ENCODE results near the gene BCORL1. TPM values are rescaled to one million over a fixed set of nuclear protein-coding genes. Genes with fewer than 3 reads are reported as not detected.
A peak's percentile ranks its signal among the peaks of the same experiment; 100 is the strongest.

BCORL1 gene
- total RNA-seq, 1 experiment from 2014 or later, result 1.4 TPM

DNA sequence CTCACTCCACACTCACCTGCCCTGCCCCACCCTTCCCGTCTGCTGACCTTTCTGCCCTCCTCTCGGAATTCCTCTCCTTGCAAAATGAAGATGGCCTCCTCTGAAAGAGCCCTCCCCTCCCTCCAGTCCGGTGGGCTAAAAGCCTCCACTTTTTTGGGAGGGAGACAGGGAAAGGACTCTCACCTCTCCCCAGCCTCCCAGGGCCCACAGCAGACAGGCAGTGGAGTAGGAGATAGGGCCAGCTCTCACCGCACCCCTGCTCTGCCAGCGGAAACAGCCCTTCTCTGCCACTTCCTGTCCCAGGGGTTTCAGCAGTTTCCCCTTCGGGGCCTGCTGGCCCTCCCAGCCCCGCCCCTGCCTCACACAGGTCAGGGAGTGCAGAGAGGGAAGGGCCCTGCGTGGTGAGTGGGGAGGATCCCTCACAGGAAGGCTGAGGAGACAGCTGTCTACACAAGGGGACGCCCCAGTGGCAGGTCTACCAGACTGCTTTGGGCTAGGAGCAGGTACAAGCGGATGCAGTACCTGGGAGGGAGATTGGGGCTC lies 109.6 kb downstream of the BCORL1 start:
- no peak for DNase-seq (ENCODE audit: low read depth)

DNA sequence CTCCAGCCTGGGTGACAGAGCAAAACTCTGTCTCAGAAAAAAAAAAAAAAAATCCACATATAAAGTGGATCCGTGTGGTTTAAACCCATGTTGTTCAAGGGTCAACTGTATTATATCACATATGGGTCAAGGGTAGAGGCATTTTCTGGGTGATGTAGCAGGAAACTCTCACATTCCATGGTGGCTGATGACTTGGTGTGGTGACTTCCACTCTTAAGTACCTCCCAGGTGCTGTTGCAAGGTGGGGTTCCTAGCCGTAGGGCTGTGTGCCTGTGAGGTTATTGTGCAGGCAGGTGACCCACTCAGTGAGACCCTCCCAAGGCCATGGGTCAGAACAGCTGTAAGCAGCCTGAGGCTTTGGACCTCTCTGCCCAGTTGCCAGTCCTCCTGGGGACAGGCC lies 110.8 kb downstream of the BCORL1 start:
- DNase-seq (ENCODE audit: low read depth), result no peak

DNA sequence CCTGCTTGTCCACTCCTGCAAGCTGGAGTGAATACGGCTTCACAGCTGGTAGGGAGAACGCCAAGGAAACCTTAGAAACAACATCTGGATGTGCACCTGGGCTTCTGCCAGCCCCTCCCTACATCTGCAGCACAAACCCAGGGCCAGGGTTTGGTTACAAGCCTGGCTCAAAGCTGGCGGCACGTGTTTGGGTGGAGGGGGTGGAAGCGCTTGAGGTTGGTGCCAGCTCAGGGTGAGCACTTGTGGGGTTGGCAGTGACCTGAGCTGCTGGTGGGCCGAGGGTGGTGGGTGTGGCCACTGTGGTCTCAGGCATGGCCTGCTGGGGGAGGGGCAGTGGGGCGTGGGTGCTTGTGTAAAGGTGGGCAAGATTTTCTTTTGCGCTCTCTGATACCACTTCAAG lies 112.3 kb downstream of the BCORL1 start:
- no peak for DNase-seq (ENCODE audit: low read depth)

DNA sequence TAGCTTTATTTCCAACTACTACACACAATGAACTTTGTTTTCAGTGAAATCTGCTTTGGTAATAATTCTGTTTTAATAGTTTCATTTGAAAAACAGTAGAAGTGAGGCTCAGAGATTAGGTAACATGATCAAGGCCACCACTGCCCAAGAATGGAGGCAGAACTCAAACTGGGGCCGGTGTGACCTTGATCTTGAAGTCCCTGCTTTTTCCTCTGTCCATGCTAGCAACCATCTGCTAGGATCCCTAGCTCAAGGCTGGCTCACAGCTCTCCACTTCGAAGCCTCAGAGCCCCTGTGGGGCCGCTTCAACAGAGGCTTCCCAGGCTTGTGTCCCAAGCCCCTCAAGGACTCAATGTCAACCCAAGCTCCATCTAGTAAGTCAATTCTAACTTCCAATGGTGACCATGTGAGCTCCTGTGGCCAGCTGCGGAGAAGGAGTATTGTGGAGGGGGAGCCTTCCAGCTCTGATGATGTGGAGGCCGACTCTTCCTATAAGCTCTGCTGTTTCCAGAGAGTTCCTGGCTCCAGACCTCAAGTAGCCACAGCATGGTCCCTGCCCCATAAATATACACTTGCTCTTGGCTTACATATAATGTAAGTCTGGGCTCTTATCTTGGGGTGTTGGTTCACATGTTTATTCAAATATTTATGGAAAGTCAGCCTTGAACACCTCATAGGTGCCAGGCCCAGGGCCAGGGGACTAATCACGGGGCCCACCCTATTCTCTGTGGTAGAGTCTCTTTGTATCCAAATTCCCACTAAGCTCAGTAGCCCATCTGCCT lies 113.0 kb downstream of the BCORL1 start:
- no peak for DNase-seq (ENCODE audit: low read depth)

DNA sequence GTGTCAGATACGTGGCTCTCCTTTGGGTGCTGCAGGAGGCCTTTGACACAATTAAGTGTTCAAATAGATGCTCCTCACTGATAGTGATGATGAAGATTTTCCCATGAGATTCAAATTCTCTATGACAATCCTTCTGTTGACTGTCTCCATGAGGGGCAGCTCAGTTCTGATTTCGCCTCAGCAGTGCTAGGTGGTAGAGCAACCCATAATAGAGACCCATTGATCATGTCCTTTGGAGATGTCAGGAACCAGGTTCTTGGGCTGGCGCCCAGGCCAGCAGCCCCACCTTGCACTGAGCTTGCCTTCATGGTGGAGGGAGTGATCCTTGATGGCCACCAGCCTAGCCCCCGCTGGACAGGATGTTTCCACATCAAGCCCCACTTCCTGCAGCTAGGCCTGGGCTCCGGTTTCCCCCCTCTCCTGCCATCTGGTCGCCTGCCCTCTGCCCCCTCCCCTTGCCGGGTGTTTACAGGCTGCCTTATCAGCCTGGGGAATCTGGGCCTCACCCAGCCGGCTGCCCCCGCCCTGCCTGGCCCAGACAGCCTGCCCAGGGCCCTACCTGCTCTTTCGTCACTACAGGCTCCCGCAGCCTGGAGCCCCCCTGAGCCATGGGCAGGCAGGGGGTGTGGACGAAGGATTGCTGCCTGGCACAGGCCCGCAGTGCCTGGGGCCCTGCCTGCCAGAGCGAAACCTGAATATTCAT lies 115.2 kb downstream of the BCORL1 start:
- DNase-seq (ENCODE audit: low read depth), result no peak

DNA sequence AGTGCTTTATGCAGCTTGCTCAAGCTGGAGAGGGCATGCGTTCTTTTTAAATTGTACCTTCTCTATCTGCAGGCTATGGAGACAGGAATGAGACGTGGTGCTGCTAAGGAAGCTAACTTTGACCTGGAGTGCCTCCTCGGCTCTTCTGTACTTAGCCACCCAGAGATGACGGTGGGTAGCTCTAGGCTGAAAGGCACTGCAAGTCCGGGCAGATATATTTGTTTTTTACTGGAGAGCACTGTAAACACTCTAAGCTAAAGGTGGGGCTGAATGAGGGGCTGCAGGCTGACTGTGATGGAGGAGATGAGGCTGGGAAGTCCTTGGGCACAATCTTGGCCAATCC lies 115.7 kb downstream of the BCORL1 start:
- no peak for DNase-seq (ENCODE audit: low read depth)

DNA sequence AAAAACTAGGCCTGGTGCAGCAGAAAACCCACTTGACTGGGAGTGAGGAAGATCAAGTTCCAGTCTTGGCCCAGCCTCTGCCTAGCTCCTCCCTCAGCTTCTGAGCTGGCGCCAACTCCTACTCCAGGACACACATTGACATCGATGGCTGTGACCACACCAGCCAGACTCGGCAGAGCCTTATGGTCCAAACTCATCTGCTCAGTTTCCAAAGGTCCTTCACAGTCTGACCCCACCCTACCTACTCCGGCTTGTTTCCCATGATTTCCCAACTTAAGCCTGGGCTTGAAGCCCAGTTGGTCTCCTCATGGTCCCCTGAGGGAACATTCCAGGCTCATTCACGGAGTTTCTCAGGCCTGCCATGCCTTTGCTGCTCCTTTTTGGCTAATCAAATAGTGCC lies 117.7 kb downstream of the BCORL1 start:
- DNase-seq (ENCODE audit: low read depth), result peak; percentile 65

DNA sequence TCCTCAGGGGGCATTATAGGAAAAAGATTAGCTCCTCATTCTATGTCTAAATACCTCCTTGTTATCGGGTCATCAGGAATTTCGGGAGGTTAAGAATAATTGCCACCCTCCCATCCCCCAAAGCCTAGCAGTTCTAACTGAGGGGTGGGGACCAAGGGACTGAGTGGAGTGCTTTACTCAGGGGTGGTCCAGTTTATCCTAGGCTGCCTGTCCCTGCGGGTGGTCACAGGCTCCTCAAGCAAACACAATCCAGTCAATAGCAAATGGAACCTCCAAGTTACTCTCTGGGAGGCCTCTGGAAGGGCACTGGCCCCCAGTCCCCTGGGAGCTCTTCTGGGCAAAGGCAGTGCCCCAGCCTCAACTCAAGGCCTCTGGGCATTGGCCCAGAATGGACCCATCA lies 121.2 kb downstream of the BCORL1 start:
- no peak for DNase-seq (ENCODE audit: low read depth)

DNA sequence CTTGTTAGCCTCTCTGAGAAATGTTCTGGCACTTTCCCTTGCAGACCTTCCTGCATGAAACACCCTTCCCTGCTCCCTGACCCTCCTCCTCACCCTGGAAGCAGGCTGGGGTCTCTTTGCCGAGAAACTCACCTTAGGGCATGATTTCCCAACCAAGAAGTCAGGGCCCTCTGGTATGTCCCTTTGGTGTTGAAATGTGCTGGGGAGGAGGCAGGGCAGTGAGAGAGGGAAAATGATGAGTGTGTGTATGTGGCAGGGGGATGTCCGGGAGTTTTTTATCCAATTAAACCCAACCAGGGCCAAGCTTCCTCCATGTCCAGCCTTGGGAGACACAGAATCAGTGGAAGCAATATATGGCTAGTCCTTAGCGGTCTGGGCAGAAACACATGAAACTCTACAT lies 122.8 kb downstream of the BCORL1 start:
- no peak for DNase-seq (ENCODE audit: low read depth)

DNA sequence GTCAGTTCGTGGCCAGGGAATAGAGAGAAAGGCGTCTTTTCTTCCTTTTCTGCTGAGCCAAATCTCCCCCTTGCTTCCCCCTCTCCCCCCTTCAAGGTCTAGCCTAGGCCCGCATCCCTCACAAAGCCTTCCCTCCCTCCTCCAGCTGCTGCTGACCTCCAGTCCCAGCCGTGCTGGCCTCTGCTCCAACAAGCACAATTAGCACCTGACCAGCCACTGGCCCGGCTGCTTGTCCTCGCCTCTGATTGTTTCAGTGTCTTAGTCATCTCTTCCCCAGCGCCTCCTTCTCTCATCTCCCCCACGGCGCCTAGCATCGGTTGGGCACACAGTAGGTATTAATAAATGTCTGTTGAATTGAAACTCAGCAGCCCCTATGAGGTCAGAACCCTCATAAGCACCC lies 123.6 kb downstream of the BCORL1 start:
- no peak for DNase-seq (ENCODE audit: low read depth)

Other genes starting within 250 kb of the BCORL1 start
- gene XPNPEP2, start 243.7 kb upstream of the BCORL1 start, total RNA-seq (2014; rRNA removed), result not detected in 2 replicates
- gene SASH3, start 202.7 kb upstream of the BCORL1 start, total RNA-seq (2014; rRNA removed), result not detected in 2 replicates
- 23.9 TPM in 2 replicates for gene ZDHHC9, start 138.7 kb upstream of the BCORL1 start, total RNA-seq (2014; rRNA removed)
- 28.0 and 31.0 TPM in 2 replicates for gene UTP14A, start 76.5 kb upstream of the BCORL1 start, total RNA-seq (2014; rRNA removed)
- 14.2 and 14.7 TPM in 2 replicates for gene ELF4, start 127.9 kb downstream of the BCORL1 start, total RNA-seq (2014; rRNA removed)
- 17.4 and 23.0 TPM in 2 replicates for gene AIFM1, start 183.2 kb downstream of the BCORL1 start, total RNA-seq (2014; rRNA removed)
- 0.71 TPM in 1 of 2 replicates, not detected in the other for gene RAB33A, start 189.3 kb downstream of the BCORL1 start, total RNA-seq (2014; rRNA removed)

All from LHCN-M2 (cell line).